GM19240 (cell line): ENCODE data around the gene HEPACAM.

Source experiments
- DNase-seq: peaks from one replicate; pipeline ENCODE4 v3.0.0; 2011; ENCODE audit warnings: low spot score; ENCODE audit not compliant: insufficient read length

HEPACAM gene

DNA sequence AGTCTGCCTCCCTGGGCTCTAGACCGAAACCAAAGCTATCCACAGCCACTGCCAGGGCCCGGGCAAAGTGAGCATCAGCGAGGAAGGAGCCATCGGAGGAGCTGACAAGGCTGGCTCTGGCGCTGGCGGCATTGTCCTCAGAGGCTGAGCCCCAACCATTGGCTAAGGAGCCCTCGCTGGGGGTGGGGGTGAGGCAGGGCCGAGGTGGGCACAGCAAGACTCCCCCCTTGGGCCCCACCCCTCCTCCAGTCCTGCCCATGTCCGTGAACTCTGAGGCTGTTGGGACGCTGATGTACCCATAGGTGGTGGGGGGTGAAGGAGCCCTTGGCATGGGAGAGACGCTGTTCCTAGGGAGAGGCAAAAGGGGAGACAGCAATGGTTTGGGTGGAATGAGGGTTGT is 49.4 kb downstream of the HEPACAM start:
- DNase-seq = no peak

DNA sequence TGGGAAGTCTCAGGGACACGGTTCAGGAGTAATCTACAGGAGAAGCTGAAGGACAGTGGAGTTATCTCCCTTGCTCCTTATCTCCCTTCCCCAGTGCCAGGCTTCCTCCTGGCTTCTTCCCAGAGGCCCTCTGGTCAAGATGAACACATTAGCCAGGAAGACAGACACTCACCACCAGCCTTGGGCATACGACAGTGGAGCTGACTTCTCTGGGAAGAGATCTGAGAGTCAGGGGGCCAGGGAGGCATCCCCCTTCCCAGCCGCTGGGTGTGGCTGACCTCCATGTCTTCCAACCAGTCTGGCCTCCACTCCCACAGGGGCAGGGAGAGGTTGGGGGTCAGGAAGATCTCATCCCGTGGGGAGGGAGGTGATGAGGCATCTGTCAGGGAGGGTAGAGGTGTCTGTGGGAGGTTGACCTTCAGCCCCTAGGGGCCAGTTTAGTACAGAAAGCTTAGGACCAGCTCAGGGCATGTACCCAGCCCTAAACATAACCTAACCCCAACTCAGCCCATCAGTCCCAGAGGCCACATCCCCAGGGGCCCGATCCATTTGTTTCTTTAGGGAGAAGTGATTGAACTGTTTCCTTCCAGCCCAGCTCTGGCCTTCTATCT is 50.9 kb downstream of the HEPACAM start:
- no peak for DNase-seq

DNA sequence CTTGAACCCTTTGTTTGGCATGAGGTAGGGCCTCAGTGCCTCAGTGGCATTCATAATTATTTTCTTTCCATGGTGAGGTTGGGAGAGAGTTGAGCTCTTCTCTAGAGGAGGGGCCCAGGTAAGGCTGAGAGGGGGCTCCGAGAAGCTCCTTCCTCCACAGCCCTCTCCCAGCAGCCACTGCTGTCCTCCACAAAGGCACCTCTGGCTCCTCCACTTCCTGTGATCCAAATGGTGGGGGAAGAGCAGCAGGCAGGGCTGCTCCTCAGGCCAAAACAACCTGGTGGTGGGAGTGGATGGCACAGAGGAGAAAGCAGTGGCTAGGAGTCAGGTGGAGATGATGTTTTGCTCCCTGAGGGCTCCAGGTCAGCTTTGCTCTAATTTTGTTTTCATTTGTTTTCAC is 51.5 kb downstream of the HEPACAM start:
- no peak for DNase-seq

DNA sequence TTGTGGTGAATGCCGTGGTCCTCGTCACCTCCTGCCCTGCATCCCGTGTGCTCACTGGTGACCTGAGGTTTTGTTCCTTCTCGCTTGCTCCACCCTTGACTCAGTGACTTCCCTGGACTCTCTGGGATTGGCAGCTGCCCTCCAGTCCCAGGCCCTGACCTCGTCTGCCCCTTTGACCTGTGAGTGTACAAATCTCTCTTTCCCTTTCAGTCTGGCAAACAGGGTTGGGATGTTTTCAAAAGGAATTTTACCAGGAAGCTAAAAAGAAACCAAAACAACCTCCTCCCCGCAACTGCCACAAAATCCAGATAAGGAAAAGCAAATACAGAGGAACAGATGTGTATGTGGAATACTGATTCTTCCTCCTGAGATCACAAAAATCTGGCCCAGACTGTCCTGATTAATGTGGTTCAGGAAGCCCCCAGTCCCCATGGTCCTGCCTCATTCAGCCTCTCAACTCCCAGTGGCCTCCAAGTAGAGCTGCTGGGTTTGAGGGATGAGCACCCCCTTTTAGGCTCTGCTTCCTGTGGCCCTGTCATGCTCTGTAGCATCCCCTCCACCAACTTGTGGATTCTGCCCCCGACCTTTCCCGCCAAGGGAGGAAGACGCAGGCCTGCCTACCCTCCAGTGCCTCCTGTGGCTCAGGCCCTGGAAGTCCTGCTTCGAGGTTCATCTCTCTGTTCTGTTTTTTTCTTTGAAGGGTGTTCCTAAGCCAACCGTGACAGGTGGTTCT is 53.3 kb downstream of the HEPACAM start:
- DNase-seq = no peak

DNA sequence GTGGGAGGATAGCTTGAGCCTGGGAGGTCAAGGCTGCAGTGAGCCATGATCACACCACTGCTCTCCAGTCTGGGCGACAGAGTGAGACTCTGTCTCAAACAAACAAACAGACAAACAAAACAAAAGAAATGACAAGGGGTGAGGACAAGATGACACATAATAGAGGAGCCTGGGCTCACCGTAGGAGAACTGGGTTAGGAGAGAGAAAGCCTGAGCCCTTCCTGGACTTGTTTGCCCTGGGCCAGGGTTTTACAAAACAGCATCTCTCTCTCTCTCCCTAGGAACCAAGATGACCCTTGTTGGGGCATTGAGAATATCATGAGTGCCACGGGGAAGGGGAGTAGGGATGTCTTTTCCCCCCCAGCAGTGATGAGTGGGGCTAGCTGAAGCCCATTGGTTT is 54.9 kb downstream of the HEPACAM start:
- no peak for DNase-seq

DNA sequence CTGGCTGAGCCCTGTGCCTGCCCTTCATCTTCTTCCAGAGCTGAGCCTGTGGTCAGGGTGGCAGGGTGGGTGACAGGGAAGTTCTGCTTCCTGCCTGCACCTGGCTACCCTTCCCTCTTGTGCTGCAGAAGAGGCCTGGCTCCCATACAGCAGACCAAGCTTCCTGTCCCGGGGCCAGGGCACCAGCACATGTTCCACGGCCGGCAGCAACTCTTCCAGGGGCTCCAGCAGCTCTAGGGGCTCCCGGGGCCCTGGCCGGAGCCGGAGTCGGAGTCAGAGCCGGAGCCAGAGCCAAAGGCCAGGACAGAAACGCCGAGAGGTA is 55.6 kb downstream of the HEPACAM start:
- no peak for DNase-seq

DNA sequence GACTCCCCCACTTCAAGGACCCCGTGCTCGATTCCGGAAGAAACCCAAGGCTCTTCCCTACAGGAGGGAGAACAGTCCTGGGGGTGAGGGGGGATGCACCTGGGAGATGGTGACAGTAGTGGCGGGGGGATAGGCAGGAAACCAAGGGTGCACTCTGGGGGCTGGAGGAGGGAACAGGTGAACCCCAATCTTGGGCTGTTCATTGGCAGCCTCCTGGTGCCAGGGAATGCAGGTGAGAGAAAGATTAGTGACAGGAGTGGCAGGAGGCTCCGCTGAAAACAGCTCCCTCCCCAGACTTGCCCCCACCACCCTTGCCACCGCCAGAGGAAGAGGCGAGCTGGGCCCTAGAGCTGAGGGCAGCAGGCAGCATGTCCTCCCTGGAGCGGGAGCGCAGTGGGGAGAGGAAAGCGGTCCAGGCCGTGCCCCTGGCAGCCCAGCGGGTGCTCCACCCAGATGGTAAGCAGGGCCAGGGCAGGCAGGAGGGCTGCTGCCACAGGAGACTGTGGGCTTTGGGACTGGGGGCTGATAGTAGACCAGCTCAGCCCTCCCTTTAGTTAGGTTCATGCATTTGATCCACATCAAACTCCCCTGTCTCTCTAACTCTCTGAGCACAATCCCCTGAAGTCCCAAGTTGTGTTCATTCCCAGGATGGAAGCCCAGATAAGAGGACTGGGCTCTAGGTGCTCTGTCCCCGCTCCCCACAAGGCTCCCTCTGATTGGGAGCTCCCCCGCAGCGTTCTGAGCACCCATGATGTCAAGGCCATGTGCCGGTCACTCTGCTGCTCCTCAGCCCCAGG is 56.2 kb downstream of the HEPACAM start:
- no peak for DNase-seq

DNA sequence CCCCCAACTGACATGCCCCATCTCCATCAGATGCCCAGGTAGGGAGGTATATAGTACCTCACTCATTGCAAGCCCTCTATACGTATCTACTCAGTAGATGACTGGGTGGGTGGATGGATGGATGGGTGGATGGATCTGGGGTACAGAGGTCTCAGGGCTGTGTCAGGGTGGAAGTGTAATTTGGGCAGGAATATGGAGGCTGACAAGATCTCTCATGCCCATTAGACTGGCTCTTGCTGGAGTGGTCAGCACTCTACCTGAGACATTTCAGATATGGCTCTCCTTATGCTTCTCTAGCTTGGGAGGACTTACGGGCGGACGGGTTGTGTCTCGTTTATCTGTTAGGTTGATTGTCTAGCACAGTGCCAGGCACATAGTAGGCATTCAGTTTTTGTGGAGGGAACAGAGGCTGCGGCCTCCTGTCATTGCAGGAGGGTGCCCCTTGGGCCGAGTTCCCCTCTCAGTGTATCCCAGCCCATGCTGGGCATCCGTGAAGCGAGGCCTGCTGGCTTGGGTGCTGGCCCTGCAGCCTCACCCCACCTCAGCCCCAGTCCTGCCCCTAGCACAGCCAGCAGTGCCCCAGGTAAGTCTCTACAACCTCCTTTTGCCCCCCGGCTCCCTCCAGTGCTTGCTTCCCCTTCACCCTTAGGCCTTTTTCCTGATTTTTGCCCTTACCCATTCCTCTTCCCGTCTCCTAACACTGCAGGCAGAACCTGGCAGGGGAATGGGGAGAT is 56.9 kb downstream of the HEPACAM start:
- DNase-seq = no peak

DNA sequence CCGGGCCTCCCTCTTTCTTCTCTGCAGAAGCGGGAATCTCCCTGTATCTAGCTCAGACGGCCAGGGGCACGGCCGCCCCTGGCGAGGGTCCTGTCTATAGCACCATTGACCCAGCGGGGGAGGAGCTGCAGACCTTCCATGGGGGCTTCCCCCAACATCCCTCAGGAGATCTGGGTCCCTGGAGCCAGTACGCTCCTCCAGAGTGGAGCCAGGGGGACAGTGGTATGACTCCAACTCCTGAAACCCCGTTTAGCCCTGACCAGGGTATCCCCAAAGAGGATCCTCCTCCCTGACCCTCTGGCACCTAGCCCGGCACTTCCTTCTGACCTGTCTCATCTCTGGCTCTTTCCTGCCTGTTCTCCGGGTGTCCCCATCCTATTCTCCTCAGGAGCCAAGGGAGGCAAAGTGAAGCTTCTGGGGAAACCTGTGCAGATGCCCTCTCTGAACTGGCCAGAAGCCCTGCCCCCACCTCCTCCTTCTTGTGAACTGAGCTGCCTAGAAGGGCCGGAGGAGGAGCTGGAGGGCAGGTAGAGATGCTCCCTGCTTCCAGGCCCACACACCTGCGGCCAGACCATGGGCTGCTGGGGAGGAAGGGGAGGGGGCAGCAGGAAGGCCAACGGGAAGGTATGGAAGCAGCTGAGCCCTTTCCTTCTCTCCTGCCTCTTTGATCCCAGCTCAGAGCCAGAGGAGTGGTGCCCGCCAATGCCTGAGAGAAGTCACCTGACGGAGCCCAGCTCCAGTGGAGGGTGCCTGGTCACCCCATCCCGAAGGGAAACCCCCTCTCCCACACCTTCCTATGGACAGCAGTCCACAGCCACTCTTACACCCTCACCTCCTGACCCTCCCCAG is 57.7 kb downstream of the HEPACAM start:
- DNase-seq = no peak

DNA sequence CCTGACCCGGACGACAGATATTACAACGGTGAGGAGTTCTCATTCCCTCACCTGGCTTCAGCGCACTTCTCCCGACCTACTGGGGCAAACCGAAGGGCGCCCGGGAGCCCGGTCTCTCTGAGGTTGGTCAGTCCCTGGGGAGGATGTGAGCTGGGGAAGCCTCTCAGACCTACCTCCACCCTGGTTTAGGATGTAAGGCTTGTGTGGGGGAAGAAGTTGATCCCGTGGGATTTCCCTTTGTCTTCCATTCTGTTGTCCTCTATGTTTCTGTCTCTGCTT is 58.3 kb downstream of the HEPACAM start:
- DNase-seq = no peak

DNA sequence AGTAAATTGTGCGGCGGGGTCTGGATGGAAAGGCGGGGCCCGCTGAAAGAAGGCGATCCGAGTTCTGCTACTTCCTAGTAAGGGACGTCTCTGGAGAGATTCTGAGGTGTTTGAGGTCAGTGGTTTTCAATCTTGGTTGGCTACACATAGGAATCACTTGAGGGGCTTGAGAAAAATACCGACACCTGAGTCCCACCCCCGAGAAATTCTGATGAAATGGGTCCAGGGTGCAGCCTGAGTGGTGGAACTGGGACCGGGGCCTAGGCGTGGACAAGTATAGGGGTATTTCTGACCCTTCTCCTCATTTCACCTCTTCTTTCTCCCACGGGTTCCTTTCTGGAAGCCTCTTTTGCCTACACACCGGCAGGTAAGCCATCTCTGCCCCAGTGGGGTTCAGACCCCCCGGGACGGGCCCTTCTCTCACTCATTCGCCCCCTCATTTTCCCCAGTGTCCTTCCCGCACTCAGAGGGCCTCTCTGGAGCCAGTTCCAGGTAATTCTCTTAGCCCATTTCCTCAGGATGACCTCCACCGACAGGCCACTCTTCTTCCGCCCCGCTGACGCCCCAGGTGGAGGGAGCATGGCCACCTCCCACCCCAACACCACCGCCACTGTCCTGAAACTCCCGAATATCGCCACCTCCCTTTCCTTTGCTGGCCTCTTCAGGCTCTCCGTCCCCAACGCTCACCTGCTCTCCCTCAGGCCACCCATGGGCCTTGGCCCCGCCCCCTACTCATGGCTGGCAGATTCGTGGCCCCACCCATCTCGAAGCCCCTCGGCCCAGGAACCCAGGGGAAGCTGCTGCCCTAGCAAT is 58.8 kb downstream of the HEPACAM start:
- DNase-seq = no peak

DNA sequence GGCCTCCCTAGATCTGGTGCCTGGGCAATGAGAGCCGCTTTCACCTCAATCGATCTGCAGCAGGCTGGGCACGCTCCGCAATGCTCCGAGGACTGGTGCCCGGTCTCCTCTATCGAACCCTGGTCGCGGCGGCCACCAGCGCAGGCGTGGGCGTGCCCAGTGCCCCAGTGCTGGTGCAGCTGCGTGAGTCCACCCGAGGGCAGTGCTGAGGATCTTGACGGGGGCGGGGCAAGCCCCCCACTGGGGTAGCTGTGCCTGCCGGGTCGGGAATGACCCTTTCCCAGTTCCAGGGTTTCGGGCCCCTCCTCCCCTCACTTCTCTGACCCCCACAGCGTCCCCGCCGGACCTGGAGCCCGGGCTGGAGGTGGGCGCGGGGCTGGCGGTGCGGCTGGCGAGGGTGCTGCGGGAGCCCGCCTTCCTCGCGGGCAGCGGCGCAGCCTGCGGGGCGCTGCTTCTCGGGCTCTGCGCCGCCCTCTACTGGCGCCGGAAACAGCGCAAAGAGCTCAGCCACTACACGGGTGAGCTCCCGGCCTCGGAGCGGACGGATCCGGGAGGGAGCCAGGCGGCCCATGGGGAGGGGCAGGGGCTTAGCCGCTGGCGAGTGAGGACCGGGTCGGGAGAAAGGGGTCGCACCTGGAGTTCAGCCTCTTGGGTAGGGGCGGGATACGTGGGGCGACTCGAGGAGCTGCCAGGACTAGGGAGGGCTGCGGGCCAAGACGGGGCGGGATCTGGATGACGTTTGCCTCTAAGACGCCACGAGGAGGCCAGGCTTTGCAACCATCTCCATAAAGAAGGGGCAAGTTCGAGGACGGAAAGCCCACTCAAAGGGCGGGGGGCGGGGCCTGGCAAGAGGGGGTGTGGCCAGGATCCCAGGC is 59.7 kb downstream of the HEPACAM start:
- DNase-seq = peak; percentile 83

DNA sequence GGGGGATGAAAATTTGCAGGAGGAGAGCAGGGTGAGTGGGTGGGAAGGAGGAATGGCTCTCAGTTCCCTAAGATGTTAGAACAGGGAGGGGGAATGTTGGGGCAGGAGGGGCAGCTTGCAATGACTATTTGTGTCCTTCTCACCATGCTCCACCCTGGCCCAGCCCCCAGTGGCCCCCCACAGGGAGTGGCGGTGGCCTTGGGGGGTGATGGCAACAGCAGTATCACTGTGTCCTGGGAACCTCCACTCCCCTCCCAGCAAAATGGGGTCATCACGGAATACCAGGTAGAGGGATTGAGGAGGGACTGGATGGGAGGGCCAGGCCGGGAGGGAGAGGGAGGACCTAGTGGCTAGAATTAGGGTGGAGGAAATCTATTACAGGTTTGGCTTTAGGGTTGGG is 60.4 kb downstream of the HEPACAM start:
- no peak for DNase-seq

DNA sequence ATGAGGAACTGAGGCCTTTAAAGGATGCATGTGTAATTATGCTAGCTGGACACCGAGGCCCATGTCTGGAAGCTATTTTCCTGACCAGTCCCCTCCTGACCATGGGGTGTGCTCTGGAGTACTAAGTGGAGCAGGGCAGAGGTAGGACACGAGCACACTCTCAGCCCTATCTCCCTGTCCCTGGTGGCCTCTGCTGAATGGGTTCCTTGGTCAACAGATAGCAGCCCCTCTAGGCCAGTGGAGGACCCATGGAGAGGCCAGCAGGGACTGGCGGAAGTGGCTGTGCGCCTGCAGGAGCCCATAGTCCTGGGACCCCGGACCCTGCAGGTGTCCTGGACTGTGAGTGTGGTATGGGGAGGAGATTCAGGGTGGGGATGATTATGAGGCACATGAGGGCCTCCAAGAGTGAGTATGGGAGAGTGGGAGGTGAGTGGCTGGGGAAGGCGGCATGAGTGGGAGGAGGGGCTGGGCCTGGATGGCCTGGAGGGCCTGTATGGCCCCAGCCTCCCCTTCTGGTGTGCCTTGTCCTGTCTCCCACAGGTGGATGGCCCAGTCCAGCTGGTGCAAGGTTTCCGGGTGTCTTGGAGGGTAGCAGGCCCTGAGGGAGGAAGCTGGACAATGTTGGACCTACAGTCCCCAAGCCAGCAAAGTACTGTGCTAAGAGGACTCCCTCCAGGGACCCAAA is 61.1 kb downstream of the HEPACAM start:
- DNase-seq = no peak

DNA sequence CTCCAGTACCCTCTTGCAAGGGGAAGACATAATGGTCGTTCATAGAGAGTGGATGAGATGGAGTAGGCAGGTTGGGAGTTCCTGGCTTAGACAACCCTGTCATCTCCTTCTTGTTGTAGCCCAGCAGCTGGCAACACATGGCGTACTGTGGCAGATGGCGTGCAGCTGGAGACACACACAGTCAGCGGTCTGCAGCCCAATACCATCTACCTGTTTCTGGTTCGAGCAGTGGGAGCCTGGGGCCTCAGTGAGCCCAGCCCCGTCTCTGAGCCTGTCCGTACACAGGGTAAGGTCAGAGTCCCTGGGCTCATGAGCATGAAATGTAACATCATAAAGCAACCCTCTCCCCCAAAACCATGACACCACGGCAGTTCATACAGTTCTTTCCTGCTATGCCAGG is 61.9 kb downstream of the HEPACAM start:
- DNase-seq = no peak

DNA sequence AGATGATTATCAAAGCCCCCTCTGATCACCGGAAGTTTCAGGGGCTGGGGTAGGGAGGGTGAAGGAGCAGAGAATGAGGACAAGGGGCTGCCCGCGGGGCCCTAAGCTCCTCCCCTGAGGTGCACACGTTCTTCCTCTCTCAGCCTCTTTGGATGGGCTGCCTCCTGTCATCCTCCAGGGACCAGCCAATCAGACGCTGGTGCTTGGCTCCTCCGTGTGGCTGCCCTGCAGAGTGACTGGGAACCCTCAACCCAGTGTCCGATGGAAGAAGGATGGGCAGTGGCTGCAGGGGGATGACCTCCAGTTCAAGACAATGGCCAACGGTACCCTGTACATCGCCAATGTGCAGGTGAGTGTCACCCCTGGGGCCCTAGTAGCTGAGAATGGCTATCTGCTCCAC is 63.1 kb downstream of the HEPACAM start:
- DNase-seq = no peak

DNA sequence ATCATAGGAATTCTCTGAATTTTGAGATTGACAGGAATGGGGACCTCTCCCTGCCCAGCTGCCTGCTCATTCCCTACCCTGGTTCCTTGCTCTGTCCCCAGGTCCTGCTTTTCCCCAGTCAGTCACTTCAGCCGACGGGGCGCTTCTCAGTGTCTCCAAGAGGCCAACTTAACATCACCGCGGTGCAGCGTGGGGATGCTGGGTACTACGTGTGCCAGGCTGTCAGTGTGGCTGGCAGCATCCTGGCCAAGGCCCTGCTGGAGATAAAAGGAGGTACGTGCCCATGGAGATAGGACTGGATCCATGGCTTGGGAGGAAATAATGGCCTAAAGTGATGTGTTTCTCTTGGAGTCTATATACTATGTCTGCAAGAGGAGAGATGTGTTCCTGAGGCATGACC is 63.6 kb downstream of the HEPACAM start:
- DNase-seq = no peak

DNA sequence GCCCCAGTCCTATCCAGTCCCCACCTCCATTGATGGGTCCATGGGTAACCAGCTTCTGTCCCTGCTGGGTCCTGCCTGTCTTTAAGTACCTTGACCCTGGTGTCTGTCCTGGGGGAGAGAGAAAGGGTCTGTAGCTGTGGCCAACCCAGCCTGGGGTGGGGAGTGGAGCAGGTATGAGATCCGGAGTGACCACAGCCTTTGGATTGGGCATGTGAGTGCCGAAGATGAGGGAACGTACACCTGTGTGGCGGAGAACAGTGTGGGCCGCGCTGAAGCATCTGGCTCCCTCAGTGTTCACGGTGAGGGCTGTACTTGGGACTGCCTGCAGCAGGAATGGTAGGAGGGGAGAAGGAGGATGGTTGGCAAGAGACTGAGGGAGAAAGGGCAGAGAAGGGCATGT is 65.4 kb downstream of the HEPACAM start:
- DNase-seq = no peak

DNA sequence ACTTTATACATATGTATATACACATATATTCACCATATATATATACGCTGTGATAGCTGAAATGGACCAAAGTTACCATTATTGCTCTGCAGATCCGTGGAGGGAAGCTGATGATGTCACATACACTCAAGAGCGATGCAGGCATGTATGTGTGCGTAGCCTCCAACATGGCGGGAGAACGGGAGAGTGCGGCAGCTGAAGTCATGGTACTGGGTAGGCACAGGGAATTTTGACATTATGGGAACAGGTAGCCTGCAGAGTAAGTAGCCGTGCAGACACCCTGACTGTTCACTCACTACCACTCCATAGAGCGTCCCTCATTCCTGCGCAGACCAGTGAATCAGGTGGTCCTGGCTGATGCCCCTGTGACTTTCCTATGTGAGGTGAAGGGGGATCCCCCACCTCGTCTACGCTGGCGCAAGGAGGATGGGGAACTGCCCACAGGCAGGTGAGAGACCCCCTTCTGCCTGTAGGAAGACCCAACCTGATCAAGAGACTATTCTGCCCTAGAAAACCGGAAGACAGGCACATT is 65.9 kb downstream of the HEPACAM start:
- DNase-seq = no peak
